H9 (cell line): ENCODE data around the gene SULF2. TPM values are rescaled to one million over a fixed set of nuclear protein-coding genes. Genes with fewer than 3 reads are reported as not detected.

Source experiments
- DNase-seq: peaks from one replicate; pipeline ENCODE4 v3.0.0-alpha.2; 2017
- H2AFZ ChIP-seq: one replicate; pipeline ENCODE4 v1.6.1; 2013; ENCODE audit warnings: mild to moderate bottlenecking, low read length, control low read depth, moderate library complexity
- H2AK5ac ChIP-seq: 2 replicates; pipeline ENCODE4 v1.6.1; 2013; ENCODE audit warnings: low read length, control low read depth, mixed read lengths; ENCODE audit not compliant: insufficient read length
- H2BK120ac ChIP-seq: one replicate; pipeline ENCODE4 v1.6.1; 2013; ENCODE audit warnings: low read depth, mild to moderate bottlenecking, low read length, control low read depth, inconsistent platforms; ENCODE audit not compliant: poor library complexity, severe bottlenecking
- H2BK12ac ChIP-seq: 2 replicates; pipeline ENCODE4 v1.6.1; 2013; ENCODE audit warnings: low read length, control low read depth, mixed read lengths, low read depth; ENCODE audit not compliant: insufficient read length
- H2BK15ac ChIP-seq: 2 replicates; pipeline ENCODE4 v1.6.1; 2013; ENCODE audit warnings: low read depth, low read length, control low read depth
- H2BK20ac ChIP-seq: one replicate; pipeline ENCODE4 v1.6.1; 2013; ENCODE audit warnings: low read depth, mild to moderate bottlenecking, low read length, control low read depth, inconsistent platforms; ENCODE audit not compliant: poor library complexity, severe bottlenecking
- H2BK5ac ChIP-seq: 2 replicates; pipeline ENCODE4 v1.6.1; 2013; ENCODE audit warnings: low read length, control low read depth, mixed read lengths; ENCODE audit not compliant: insufficient read length
- H3K14ac ChIP-seq: 2 replicates; pipeline ENCODE4 v1.6.1; 2013; ENCODE audit warnings: low read length, control low read depth; ENCODE audit not compliant: insufficient read depth
- H3K18ac ChIP-seq: 2 replicates; pipeline ENCODE4 v1.6.1; 2013; ENCODE audit warnings: low read depth, mild to moderate bottlenecking, mixed read lengths, low read length, control low read depth; ENCODE audit not compliant: insufficient read length
- H3K23ac ChIP-seq: 2 replicates; pipeline ENCODE4 v1.6.1; 2013; ENCODE audit warnings: low read length, control low read depth, mixed read lengths, low read depth; ENCODE audit not compliant: insufficient read length
- H3K23me2 ChIP-seq: 2 replicates; pipeline ENCODE4 v1.6.1; 2013; ENCODE audit warnings: low read depth, mild to moderate bottlenecking, mixed read lengths, low read length, control low read depth; ENCODE audit not compliant: insufficient read length, poor library complexity, severe bottlenecking
- H3K27ac ChIP-seq: 2 replicates; pipeline ENCODE4 v1.5.1; 2013; ENCODE audit warnings: low read length, control low read depth, mixed read lengths, low read depth; ENCODE audit not compliant: insufficient read length
- H3K27me3 ChIP-seq: 2 replicates; pipeline ENCODE4 v1.6.1; 2013; ENCODE audit warnings: low read length, control low read depth, inconsistent platforms; ENCODE audit not compliant: insufficient read depth
- H3K4ac ChIP-seq: 2 replicates; pipeline ENCODE4 v1.6.1; 2013; ENCODE audit warnings: low read depth, mild to moderate bottlenecking, control low read depth, inconsistent platforms, low read length, moderate library complexity
- H3K4me1 ChIP-seq: 2 replicates; pipeline ENCODE4 v1.6.1; 2013; ENCODE audit warnings: low read length, control low read depth, inconsistent platforms; ENCODE audit not compliant: insufficient read depth
- H3K4me2 ChIP-seq: 2 replicates; pipeline ENCODE4 v1.6.1; 2013; ENCODE audit warnings: low read length, control low read depth, mixed read lengths; ENCODE audit not compliant: insufficient read length, insufficient read depth
- H3K56ac ChIP-seq: 2 replicates; pipeline ENCODE4 v1.6.1; 2013; ENCODE audit warnings: low read depth, mild to moderate bottlenecking, mixed read lengths, low read length, control low read depth; ENCODE audit not compliant: insufficient read length
- H3K79me1 ChIP-seq: 2 replicates; pipeline ENCODE4 v1.6.1; 2013; ENCODE audit warnings: low read depth, mild to moderate bottlenecking, moderate library complexity, low read length, control low read depth, inconsistent platforms; ENCODE audit not compliant: insufficient read depth, poor library complexity, severe bottlenecking
- H3K79me2 ChIP-seq: 2 replicates; pipeline ENCODE4 v1.6.1; 2013; ENCODE audit warnings: low read length, control low read depth, inconsistent platforms; ENCODE audit not compliant: insufficient read depth
- H3K9ac ChIP-seq: 2 replicates; pipeline ENCODE4 v1.6.1; 2013; ENCODE audit warnings: low read length, control low read depth, mixed read lengths; ENCODE audit not compliant: insufficient read length; ENCODE audit errors: extremely low read depth
- H3K9me3 ChIP-seq: one replicate; pipeline ENCODE4 v1.6.1; 2013; ENCODE audit warnings: low read depth, low read length, inconsistent platforms; ENCODE audit not compliant: control insufficient read depth
- H3T11ph ChIP-seq: one replicate; pipeline ENCODE4 v1.6.1; 2013; ENCODE audit warnings: mild to moderate bottlenecking, low read length, control low read depth, inconsistent platforms
- H4K20me1 ChIP-seq: one replicate; pipeline ENCODE4 v1.6.1; 2013; ENCODE audit not compliant: control insufficient read depth, insufficient read length, insufficient read depth
- H4K5ac ChIP-seq: 2 replicates; pipeline ENCODE4 v1.6.1; 2013; ENCODE audit warnings: low read depth, mild to moderate bottlenecking, mixed read lengths, low read length, control low read depth; ENCODE audit not compliant: insufficient read length
- H4K8ac ChIP-seq: replicated peaks from 2 replicates; pipeline ENCODE4 v1.6.1; 2013; ENCODE audit warnings: low read length, control low read depth, mixed read lengths, low read depth; ENCODE audit not compliant: insufficient read length
- H4K91ac ChIP-seq: 2 replicates; pipeline ENCODE4 v1.6.1; 2013; ENCODE audit warnings: low read depth, mild to moderate bottlenecking, moderate library complexity, mixed read lengths, low read length, control low read depth; ENCODE audit not compliant: insufficient read length
- H3K27ac Mint-ChIP-seq, 3 experiments: 2 replicates in 2 of 3; 3 replicates in 1 of 3; pipeline ENCODE4 v1.8.0; 2020 to 2021; ENCODE audit warnings: mixed read lengths in 3 of 3, mild to moderate bottlenecking in 1 of 3, moderate library complexity in 1 of 3
- H3K27me3 Mint-ChIP-seq: 2 replicates; pipeline ENCODE4 v1.8.0; 2021; ENCODE audit warnings: low read depth, mild to moderate bottlenecking, moderate library complexity, mixed read lengths
- H3K36me3 Mint-ChIP-seq, 3 experiments: 2 replicates in 2 of 3; 3 replicates in 1 of 3; pipeline ENCODE4 v1.8.0; 2020 to 2021; ENCODE audit warnings: low read depth in 3 of 3, mixed read lengths in 3 of 3; ENCODE audit not compliant: insufficient read depth in 1 of 3
- H3K4me1 Mint-ChIP-seq, 2 experiments: 2 replicates each; pipeline ENCODE4 v1.8.0; 2020; ENCODE audit warnings: mixed read lengths in 2 of 2
- H3K4me3 Mint-ChIP-seq, 2 experiments: 2 replicates in 1 of 2; 3 replicates in 1 of 2; pipeline ENCODE4 v1.8.0; 2020 to 2021; ENCODE audit warnings: mild to moderate bottlenecking in 2 of 2, mixed read lengths in 2 of 2, moderate library complexity in 1 of 2
- H3K9me3 Mint-ChIP-seq, 2 experiments: 2 replicates in 1 of 2; 3 replicates in 1 of 2; pipeline ENCODE4 v1.8.0; 2020; ENCODE audit warnings: mild to moderate bottlenecking in 2 of 2, mixed read lengths in 2 of 2, moderate library complexity in 1 of 2
- WGBS: extraction: QIAGEN DNeasy Blood & Tissue Kit; methylation state at CpG from one replicate; pipeline ENCODE4 v1.1.7; 2013; ENCODE audit warnings: missing lambda C conversion rate, low lambda C conversion rate, mixed read lengths; ENCODE audit not compliant: insufficient read length; ENCODE audit errors: extremely low coverage; 5-methylcytosine and 5-hydroxymethylcytosine counted together
- total RNA-seq: library from RNA; stranded (reverse); gene quantifications from 2 replicates; pipeline ENCODE4 v1.2.1, GENCODE V29; 2021
- TF ChIP-seq, protein P1 (sequence below): fragments of 200-600 bp; sonication (generic); conservative IDR thresholded peaks from 3 replicates; pipeline ENCODE4 v1.8.0; 2021; ENCODE audit warnings: antibody characterized with exemption, mild to moderate bottlenecking

SULF2 gene
- total RNA-seq, 1 experiment from 2014 or later = 31.2 TPM

DNA sequence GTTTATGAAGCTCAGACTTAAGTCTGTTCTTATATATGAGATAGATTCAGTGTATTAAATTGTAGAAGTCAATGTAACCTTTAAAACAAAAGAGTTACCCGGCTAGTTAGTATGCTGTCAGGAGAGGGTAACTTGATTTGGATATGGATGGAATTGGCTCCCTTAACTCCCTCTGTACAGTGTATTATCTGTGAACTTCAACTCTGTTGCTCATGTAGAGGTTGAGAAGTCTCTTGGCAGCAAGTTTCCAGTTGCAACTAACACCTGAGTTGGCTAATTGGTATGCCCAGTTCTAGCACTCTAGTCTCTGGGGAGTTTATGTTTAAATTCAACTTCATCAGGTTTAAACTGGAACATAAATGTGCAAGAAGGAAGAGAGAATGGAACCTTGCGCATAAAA, 172.6 kb downstream of the SULF2 start:
- Histone ChIP-seq H3K4me2 (no peak overlapping the region), H3K18ac (no peak overlapping the region), H3K4ac (no peak overlapping the region), H3K23me2 (no peaks in the 10 kb centered on the region), H2BK5ac (no peak overlapping the region), H2BK15ac (no peak overlapping the region), H3K79me1 (no peaks in the 10 kb centered on the region), H3K4me1 (no peaks in the 10 kb centered on the region), H3K9me3 (no peaks in the 10 kb centered on the region), H2BK120ac (no peak overlapping the region), H4K91ac (no peak overlapping the region), H2BK20ac (no peak overlapping the region), H4K20me1 (no peaks in the 10 kb centered on the region), H4K8ac (no peak overlapping the region), H3K23ac (no peak overlapping the region), H3T11ph (no peak overlapping the region), H3K9ac (no peak overlapping the region), H3K79me2 (no peaks in the 10 kb centered on the region), H4K5ac (no peak overlapping the region), H3K14ac (no peak overlapping the region), H3K27me3 (no peaks in the 10 kb centered on the region), H3K56ac (no peak overlapping the region), H2BK12ac (no peak overlapping the region), H2AFZ (no peak overlapping the region), H2AK5ac (no peak overlapping the region), H3K27ac (no peak overlapping the region)
- H3K4me3 Mint-ChIP-seq = no peak overlapping the region
- H3K27ac Mint-ChIP-seq = 0 out of 7 replicates have a peak overlapping the region, but pooled peaks of 1 of the 3 experiments have one; percentile 0
- no peaks in the 10 kb centered on the region for H3K9me3 Mint-ChIP-seq
- WGBS = no CpG with 5 or more reads among the region's 2 CpGs
- TF ChIP-seq, protein P1, sequence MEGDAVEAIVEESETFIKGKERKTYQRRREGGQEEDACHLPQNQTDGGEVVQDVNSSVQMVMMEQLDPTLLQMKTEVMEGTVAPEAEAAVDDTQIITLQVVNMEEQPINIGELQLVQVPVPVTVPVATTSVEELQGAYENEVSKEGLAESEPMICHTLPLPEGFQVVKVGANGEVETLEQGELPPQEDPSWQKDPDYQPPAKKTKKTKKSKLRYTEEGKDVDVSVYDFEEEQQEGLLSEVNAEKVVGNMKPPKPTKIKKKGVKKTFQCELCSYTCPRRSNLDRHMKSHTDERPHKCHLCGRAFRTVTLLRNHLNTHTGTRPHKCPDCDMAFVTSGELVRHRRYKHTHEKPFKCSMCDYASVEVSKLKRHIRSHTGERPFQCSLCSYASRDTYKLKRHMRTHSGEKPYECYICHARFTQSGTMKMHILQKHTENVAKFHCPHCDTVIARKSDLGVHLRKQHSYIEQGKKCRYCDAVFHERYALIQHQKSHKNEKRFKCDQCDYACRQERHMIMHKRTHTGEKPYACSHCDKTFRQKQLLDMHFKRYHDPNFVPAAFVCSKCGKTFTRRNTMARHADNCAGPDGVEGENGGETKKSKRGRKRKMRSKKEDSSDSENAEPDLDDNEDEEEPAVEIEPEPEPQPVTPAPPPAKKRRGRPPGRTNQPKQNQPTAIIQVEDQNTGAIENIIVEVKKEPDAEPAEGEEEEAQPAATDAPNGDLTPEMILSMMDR = no peak
- no peak for DNase-seq
- no peaks in the 10 kb centered on the region; the same call in 1 of the 2 replicates for H3K27me3 Mint-ChIP-seq
- no peaks in the 10 kb centered on the region for H3K36me3 Mint-ChIP-seq
- H3K4me1 Mint-ChIP-seq = no peaks in the 10 kb centered on the region
